Mononuclear cell (primary cell): ENCODE data around the gene IFRD2. TPM values are rescaled to one million over a fixed set of nuclear protein-coding genes. Genes with fewer than 3 reads are reported as not detected.

Source experiments
- H3K27me3 ChIP-seq: 2 replicates; pipeline ENCODE4 v1.6.0; 2011; ENCODE audit warnings: low read length, control low read depth; ENCODE audit not compliant: insufficient read depth
- H3K4me1 ChIP-seq: 2 replicates; pipeline ENCODE4 v1.5.1; 2011; ENCODE audit warnings: mild to moderate bottlenecking, low read length, control low read depth; ENCODE audit not compliant: insufficient read depth
- H3K4me3 ChIP-seq: 2 replicates; pipeline ENCODE4 v1.5.1; 2011; ENCODE audit warnings: mild to moderate bottlenecking, low read length, moderate library complexity
- H3K9me3 ChIP-seq: 2 replicates; pipeline ENCODE4 v1.5.1; 2011; ENCODE audit warnings: low read depth, mild to moderate bottlenecking, control low read depth, low read length
- total RNA-seq: library from RNA; depleted of rRNA; stranded (reverse); fragments of >200 nt; gene quantifications from one replicate; pipeline ENCODE4 v1.2.3, GENCODE V29; 2012

The IFRD2 gene
- total RNA-seq, 1 donor, result 19.0 TPM

GRCh38 chr3:50271314-50271936 is 20.8 kb downstream of the IFRD2 start:
- Histone ChIP-seq H3K9me3 (no peaks in the 10 kb centered on the region), H3K27me3 (peaks cover 34% of the 10 kb centered on the region), H3K4me1 (peaks cover 34% of the 10 kb centered on the region), H3K4me3 (no peak overlapping the region)

GRCh38 chr3:50270422-50271224 is 21.6 kb downstream of the IFRD2 start:
- peaks cover 28% of the 10 kb centered on the region for H3K4me1 ChIP-seq
- H3K9me3 ChIP-seq, result no peaks in the 10 kb centered on the region
- peaks cover 26% of the 10 kb centered on the region for H3K27me3 ChIP-seq
- no peak overlapping the region for H3K4me3 ChIP-seq

GRCh38 chr3:50269977-50270413 is 22.2 kb downstream of the IFRD2 start:
- Histone ChIP-seq H3K9me3 (no peaks in the 10 kb centered on the region), H3K27me3 (peaks cover 20% of the 10 kb centered on the region), H3K4me1 (peaks cover 21% of the 10 kb centered on the region), H3K4me3 (no peak overlapping the region)

- Histone ChIP-seq H3K9me3 (no peaks in the 10 kb centered on the region), H3K4me1 (peaks cover 18% of the 10 kb centered on the region), H3K4me3 (no peak overlapping the region), H3K27me3 (peaks cover 15% of the 10 kb centered on the region)
These were observed 22.8 kb downstream of the IFRD2 start for GRCh38 chr3:50269460-50269859.

- Histone ChIP-seq H3K27me3 (peaks cover 9% of the 10 kb centered on the region), H3K4me3 (no peak within 1 kb of the TSS), H3K4me1 (peaks cover 12% of the 10 kb centered on the region), H3K9me3 (no peaks in the 10 kb centered on the region)
These were observed 23.4 kb downstream of the IFRD2 start, which contains the start of gene SEMA3B for GRCh38 chr3:50268703-50269451. Gene SEMA3B (plus strand): TSS chr3:50269147. CDS start chr3:50269241, 94 bp downstream.

GRCh38 chr3:50268276-50268675 is 24.0 kb downstream of the IFRD2 start:
- H3K4me1 ChIP-seq, result peaks cover 6% of the 10 kb centered on the region

GRCh38 chr3:50267280-50267913 is 24.8 kb downstream of the IFRD2 start:
- no peak overlapping the region for H3K4me3 ChIP-seq
- peaks cover 5% of the 10 kb centered on the region for H3K27me3 ChIP-seq
- no peaks in the 10 kb centered on the region for H3K4me1 ChIP-seq
- H3K9me3 ChIP-seq, result no peaks in the 10 kb centered on the region

More at GRCh38 chr3:50268276-50268675, 24.0 kb downstream of the IFRD2 start:
- Histone ChIP-seq H3K4me3 (no peak overlapping the region), H3K27me3 (peaks cover 7% of the 10 kb centered on the region), H3K9me3 (no peaks in the 10 kb centered on the region)

GRCh38 chr3:50266836-50267235 is 25.4 kb downstream of the IFRD2 start:
- Histone ChIP-seq H3K9me3 (no peaks in the 10 kb centered on the region), H3K4me3 (no peak overlapping the region), H3K4me1 (no peaks in the 10 kb centered on the region), H3K27me3 (peaks cover 5% of the 10 kb centered on the region)

GRCh38 chr3:50266017-50266416 is 26.2 kb downstream of the IFRD2 start:
- H3K27me3 ChIP-seq, result peaks cover 5% of the 10 kb centered on the region
- no peak overlapping the region for H3K4me3 ChIP-seq
- H3K4me1 ChIP-seq, result no peaks in the 10 kb centered on the region
- H3K9me3 ChIP-seq, result no peaks in the 10 kb centered on the region

GRCh38 chr3:50265571-50265970 is 26.7 kb downstream of the IFRD2 start:
- no peaks in the 10 kb centered on the region for H3K9me3 ChIP-seq
- no peak overlapping the region for H3K4me3 ChIP-seq
- H3K4me1 ChIP-seq, result peaks cover 3% of the 10 kb centered on the region
- H3K27me3 ChIP-seq, result peaks cover 5% of the 10 kb centered on the region

- peaks cover 5% of the 10 kb centered on the region for H3K27me3 ChIP-seq
- peaks cover 7% of the 10 kb centered on the region for H3K4me1 ChIP-seq
- H3K4me3 ChIP-seq, result no peak overlapping the region
- H3K9me3 ChIP-seq, result no peaks in the 10 kb centered on the region
These were observed 27.2 kb downstream of the IFRD2 start for GRCh38 chr3:50264964-50265485.

- Histone ChIP-seq H3K4me3 (no peak overlapping the region), H3K4me1 (peaks cover 12% of the 10 kb centered on the region), H3K27me3 (peaks cover 5% of the 10 kb centered on the region), H3K9me3 (no peaks in the 10 kb centered on the region)
These were observed 27.8 kb downstream of the IFRD2 start for GRCh38 chr3:50264383-50264963.

GRCh38 chr3:50263478-50264382 is 28.5 kb downstream of the IFRD2 start:
- H3K4me1 ChIP-seq, result peaks cover 18% of the 10 kb centered on the region
- H3K9me3 ChIP-seq, result no peaks in the 10 kb centered on the region
- H3K27me3 ChIP-seq, result peaks cover 5% of the 10 kb centered on the region
- H3K4me3 ChIP-seq, result no peak overlapping the region
